GOT3 (cell line): ENCODE results near the gene PAX9.
"Not testable (repeated sequence)": the region's sequence is repeated elsewhere in the genome, so short reads cannot be mapped to it uniquely, and the experiment has no call there.

ENCODE experiments used
- DNase-seq: peaks from one replicate; lab custom pipeline; 2025; ENCODE audit warnings: mixed read lengths; lab: John Stamatoyannopoulos, UW

Gene PAX9

GRCh38 chr14:36672095-36672494 lies 10.4 kb downstream of the PAX9 start:
- DNase-seq: no peak

- no peak for DNase-seq
Measured at GRCh38 chr14:36674659-36675058, 13.0 kb downstream of the PAX9 start.

GRCh38 chr14:36675581-36675980 lies 13.9 kb downstream of the PAX9 start:
- no peak for DNase-seq

- no peak for DNase-seq
Measured at GRCh38 chr14:36676236-36676635, 14.6 kb downstream of the PAX9 start.

- no peak for DNase-seq
Measured at GRCh38 chr14:36682338-36682737, 20.7 kb downstream of the PAX9 start.

GRCh38 chr14:36683083-36683724 lies 21.5 kb downstream of the PAX9 start:
- no peak for DNase-seq

- DNase-seq: no peak
Measured at GRCh38 chr14:36684946-36685345, 23.3 kb downstream of the PAX9 start.

GRCh38 chr14:36690311-36691040 lies 28.8 kb downstream of the PAX9 start:
- no peak for DNase-seq

GRCh38 chr14:36699420-36699819 lies 37.8 kb downstream of the PAX9 start:
- not testable (repeated sequence) for DNase-seq

GRCh38 chr14:36700651-36701050 lies 39.0 kb downstream of the PAX9 start:
- DNase-seq: no peak

- DNase-seq: no peak
Measured at GRCh38 chr14:36701132-36701531, 39.5 kb downstream of the PAX9 start.

- no peak for DNase-seq
Measured at GRCh38 chr14:36702474-36702873, 40.8 kb downstream of the PAX9 start.

- no peak for DNase-seq
Measured at GRCh38 chr14:36707570-36707969, 45.9 kb downstream of the PAX9 start.

GRCh38 chr14:36713960-36714703 lies 52.5 kb downstream of the PAX9 start:
- no peak for DNase-seq

- no peak for DNase-seq
Measured at GRCh38 chr14:36716614-36717184, 55.0 kb downstream of the PAX9 start.

- no peak for DNase-seq
Measured at GRCh38 chr14:36717363-36717762, 55.7 kb downstream of the PAX9 start.

GRCh38 chr14:36718216-36718615 lies 56.6 kb downstream of the PAX9 start:
- DNase-seq: no peak

GRCh38 chr14:36719823-36720222 lies 58.2 kb downstream of the PAX9 start:
- no peak for DNase-seq

GRCh38 chr14:36720657-36721056 lies 59.0 kb downstream of the PAX9 start:
- DNase-seq: no peak

- no peak for DNase-seq
Measured at GRCh38 chr14:36721877-36722276, 60.2 kb downstream of the PAX9 start.

GRCh38 chr14:36723530-36723929 lies 61.9 kb downstream of the PAX9 start:
- DNase-seq: no peak

GRCh38 chr14:36724162-36724561 lies 62.5 kb downstream of the PAX9 start:
- DNase-seq: no peak

- no peak for DNase-seq
Measured at GRCh38 chr14:36726128-36726527, 64.5 kb downstream of the PAX9 start.
